CD4-positive, alpha-beta T cell treated with Interleukin-15 for 1 hour (primary cell): ENCODE data around the gene HHIP.

Experiments used
- DNase-seq: peaks from one replicate; pipeline ENCODE4 v3.0.0-alpha.2; 2020

Gene HHIP

DNA sequence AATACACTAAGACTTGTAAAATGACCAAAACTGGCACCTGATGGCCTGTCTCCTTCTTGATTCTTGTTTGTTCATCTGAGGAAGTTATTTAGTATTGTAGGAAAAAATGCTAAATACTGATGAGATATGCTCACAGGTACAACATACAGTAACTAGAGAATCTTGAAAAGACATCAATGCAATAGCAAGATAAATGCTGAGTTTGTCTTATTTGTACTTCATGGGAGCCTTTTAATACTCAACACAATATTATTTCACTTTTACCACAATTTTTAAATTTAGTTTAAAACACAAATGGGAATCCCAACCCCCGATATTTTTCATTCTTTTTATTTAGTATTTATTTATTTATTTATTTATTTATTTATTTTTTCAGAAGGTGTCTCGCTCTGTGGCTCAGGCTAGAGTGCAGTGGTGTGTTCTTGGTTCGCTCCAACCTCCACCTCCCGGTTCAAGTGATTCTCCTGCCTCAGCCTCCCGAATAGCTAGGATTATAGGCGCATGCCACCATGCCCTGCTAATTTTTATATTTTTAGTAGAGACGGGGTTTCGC lies 12.1 kb downstream of the HHIP start:
- DNase-seq: no peak

GRCh38 chr4:144658903-144659302 lies 12.9 kb downstream of the HHIP start:
- DNase-seq: no peak

DNA sequence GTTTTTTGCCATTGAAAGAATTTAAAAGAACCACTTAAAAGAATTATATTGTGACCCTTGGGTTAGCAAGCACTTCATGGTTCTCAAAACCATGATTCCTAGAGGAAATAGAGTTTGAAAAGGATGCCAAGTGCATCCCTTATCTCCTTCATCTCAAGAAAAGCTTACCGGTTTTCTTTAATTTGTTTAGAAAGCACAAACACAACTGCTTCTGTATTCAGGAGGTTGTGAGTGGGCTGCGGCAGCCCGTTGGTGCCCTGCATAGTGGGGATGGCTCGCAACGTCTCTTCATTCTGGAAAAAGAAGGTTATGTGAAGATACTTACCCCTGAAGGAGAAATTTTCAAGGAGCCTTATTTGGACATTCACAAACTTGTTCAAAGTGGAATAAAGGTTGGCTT lies 13.5 kb downstream of the HHIP start:
- DNase-seq: no peak

- DNase-seq: no peak
Observed at GRCh38 chr4:144663834-144664475, 18.0 kb downstream of the HHIP start.

DNA sequence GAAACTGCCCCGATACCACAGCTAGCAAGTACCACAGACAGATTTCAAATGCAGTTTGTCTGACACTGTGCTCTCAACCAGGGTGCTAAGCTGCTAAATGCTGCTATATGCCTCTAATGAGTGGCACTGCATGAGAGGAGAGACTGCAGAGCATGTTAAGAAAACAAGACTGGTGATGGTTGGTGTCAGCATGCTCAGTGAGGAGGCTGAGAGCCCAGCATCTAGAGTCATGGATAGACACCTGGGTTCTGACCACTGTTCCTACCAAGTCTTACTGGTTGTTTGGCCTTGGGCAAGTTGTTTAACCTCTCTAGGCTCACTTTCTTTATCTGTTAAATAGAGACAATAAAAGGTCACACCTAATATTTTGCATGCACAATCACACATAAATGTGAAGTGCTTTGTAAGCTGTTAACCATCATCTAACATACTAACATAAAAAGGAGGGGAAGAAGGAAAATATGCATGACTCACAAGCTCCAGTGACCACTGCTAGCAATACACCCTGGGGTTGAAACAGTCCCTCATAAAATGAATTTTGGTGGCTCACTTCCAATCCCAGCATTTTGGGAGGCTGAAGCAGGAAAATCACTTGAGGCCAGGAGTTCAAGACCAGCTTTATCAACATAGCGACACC lies 20.7 kb downstream of the HHIP start:
- DNase-seq: no peak

DNA sequence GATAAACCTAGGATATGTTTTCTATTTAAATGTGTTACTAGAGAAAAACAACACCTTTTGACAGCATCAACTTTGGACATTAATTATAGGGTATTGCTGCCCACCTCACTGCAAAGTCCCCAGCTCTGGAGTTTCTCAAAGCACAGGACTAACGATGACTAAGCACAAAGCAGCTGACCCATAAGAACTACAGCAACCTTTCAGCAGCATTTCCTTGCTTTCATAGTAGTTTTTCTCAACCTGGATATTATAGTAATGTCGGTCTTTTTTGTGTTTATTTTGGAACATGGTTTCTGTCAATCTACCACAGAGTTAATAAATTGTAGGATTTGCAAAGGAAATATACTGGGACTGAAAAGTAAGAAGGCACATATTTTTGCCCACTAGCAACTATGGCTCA lies 21.5 kb downstream of the HHIP start:
- no peak for DNase-seq

DNA sequence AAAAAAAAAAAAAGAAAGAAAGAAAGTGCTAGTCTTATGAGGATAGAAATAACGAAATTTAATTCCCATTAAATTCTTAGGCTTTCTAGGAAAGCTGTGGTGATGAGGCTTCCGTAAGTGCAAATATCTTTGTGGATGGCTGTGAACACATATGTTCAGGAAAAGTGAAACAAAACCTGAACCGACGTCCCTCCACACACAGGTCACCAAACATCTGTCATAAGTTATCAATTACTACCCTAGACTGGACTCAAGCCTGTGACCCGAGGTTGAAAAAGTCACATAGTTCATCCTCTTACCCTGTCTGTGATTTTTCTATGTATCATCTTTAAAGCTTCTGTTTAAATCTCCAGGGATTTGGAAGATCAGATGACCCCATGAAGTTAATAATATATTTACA lies 24.8 kb downstream of the HHIP start:
- DNase-seq: no peak

DNA sequence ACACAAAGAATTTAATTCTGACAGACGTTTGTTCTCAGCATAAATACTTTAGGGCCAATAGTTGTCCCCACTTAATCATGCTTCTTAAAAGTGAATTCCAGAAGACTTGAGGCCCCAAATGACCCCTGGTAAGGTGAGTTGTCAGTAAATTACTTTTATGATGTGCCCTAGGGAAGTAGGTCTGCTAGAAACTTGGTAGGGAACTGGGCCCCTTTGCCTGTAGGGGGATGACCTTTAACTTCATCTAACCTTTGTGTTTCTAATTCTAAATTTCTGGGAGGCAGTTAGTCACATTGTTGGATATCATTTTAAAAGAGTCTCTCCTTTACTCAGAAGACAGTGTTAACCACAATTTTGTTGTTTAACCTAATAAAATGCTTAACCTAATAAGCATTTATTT lies 28.8 kb downstream of the HHIP start:
- DNase-seq: no peak

DNA sequence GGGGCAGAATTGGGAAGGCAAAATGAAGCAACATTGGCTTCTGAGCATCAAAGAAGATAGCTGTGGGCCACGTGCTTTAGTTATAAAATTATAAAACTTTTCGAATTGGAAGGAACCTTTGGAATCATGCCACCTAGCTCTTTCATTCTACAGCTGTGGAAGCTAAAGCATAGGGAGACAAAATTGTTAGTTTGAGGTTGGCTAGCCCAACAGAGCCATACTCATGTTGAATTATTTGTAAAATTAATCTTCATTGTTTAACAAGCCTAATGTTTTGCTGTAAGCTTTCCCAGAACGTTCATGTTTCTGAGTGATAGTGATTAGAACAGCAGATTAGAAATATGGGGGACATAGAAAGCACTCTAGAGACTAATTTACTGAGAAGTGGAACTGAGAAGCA lies 35.9 kb downstream of the HHIP start:
- DNase-seq: no peak

- DNase-seq: no peak
Observed at GRCh38 chr4:144683516-144683915, 37.6 kb downstream of the HHIP start.

GRCh38 chr4:144685911-144686310 lies 40.0 kb downstream of the HHIP start:
- DNase-seq: no peak

DNA sequence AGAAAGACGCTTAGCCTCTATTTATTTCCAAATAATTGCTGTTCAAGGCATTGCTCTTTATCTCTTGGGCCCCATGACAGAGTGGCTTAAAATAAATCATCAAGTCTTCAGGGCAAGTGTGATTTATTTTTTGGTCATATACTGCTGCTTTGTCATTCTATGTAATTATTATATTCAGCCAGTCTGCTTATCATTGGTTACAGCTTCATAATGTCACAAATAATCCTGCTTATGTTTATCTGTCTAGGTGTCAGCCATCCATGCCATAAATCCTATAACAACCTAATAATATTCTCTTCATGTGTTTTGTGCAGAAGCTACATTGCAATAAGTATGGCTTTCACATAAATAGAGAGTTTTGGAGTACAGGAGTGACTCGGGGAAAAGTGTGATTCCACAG lies 41.0 kb downstream of the HHIP start:
- DNase-seq: no peak

DNA sequence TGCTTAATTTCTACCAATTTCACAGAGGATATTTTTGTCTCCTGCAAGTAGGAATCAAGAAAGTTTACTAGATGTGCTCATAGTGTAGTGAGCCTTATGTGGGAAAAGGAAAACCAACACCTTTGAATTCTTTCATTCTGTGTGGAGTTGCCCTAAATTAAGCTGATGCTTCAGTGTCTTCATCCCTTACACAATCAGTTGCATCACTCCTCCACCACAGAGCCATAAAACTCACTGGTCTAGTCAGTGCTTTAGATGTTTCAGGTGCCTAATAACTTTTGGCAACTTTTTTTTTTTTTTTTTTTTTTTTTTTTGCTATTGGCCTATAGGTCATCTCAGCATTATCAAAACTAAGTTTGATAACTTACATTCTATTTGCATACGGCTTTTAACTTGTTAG lies 41.5 kb downstream of the HHIP start:
- no peak for DNase-seq

GRCh38 chr4:144688035-144688569 lies 42.1 kb downstream of the HHIP start:
- no peak for DNase-seq

GRCh38 chr4:144689125-144689524 lies 43.2 kb downstream of the HHIP start:
- DNase-seq: no peak

DNA sequence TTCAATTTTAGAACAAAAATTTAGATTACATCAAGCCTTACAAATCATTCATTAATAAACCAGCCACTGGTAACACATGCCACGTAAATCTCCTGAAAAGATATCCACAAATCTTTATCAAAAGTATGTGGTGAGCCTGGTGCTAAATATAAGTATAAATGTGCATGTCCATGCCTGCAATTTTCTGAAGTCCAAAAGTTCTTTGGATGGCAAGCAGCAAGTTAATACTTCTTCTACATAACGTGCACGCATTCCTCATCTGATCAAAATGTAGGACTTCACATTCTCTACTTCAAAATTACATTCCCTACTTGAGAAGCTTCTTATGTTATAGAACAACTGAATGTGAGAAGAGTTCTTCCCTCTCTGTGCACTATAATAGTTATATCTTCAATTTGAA lies 49.8 kb downstream of the HHIP start:
- DNase-seq: no peak

DNA sequence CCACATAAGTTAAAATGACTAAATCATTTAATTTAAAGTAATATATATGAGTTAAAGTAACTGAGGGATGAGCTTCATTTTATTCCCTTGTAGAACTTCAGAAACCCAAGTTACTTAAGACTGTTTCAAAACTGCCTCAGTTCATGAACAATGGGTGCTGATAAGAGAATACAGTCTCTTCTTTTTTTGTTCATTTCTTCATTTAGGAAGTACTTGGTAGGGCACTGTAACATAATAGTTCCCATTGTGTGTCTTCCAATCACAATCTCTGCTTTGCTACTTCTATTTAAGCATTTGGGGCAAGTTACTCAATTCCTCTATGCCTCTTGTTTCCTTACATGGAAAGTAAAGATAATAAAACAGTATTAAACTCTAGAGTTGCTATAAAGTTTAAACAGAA lies 50.4 kb downstream of the HHIP start:
- DNase-seq: no peak

DNA sequence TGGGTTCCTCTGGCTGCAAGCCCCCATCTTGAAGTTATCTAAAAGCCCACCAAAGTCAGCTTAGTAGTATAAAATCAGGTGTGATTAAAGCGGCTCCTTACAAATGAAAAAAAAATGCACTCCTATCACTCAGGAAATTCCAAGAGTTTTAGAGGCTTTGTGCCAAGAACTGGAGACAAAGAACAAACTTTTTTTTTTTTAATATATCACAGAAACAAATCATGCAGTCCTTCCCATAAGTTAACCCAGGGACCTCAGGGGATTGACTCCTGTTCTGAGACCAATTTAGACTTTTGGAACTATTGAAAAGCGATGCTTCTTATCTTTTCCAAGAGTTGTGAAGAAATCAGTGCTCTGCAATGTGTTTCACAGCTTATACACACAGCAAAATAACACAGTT lies 53.6 kb downstream of the HHIP start:
- DNase-seq: no peak

DNA sequence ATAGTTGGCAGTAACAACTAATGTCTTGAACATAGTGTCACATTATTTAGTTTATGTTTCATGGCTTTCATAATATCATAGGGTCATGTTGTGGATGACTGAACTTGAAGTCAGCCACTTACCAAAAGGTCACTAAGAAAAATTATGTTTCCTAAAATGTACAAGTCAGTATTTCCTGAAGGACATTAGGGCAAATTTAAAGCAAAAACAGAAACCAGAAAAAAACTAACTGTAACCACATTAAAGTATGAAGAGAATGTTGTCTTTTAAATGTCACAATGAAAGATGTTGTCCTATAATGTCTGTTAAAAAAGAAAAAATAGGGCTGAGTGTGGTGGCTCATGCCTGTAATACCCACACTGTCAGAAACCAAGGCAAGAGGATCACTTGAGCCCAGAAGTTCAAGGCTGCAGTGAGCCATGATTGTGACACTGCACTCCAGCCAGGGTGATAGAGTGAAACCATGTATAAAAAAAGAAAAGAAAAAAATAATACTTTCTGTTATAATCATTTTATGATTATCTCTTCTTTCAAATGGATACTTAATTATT lies 55.8 kb downstream of the HHIP start:
- no peak for DNase-seq

- DNase-seq: no peak
Observed at GRCh38 chr4:144703494-144703893, 57.5 kb downstream of the HHIP start.

GRCh38 chr4:144705601-144706590 lies 59.9 kb downstream of the HHIP start:
- DNase-seq: no peak

DNA sequence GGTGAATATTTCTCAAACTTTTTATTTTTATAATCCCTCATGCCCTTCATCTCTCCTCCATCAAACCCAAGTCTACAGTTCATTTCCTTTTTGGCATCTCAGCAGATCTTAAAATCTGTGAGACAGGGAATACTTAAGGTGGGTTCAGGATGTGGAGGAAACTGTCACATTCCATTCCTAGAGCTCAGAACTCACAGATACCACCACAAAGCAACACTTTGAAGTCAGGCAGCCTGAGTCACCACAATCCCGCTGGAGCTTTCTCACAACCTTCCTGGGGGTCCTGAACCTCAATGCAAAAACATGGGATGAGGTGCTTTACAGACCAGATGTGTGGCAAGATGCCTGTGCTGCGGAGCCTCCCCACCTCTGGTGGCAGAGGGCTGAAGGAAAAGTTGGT lies 63.2 kb downstream of the HHIP start:
- DNase-seq: no peak
